H9 (cell line): Measurements from ENCODE around the gene QDPR. TPM values are rescaled to one million over a fixed set of nuclear protein-coding genes. Genes with fewer than 3 reads are reported as not detected.

Experiments
- DNase-seq: peaks from one replicate; pipeline ENCODE4 v3.0.0-alpha.2; 2017
- H2AFZ ChIP-seq: one replicate; pipeline ENCODE4 v1.6.1; 2013; ENCODE audit warnings: mild to moderate bottlenecking, low read length, control low read depth, moderate library complexity
- H2AK5ac ChIP-seq: 2 replicates; pipeline ENCODE4 v1.6.1; 2013; ENCODE audit warnings: low read length, control low read depth, mixed read lengths; ENCODE audit not compliant: insufficient read length
- H2BK120ac ChIP-seq: one replicate; pipeline ENCODE4 v1.6.1; 2013; ENCODE audit warnings: low read depth, mild to moderate bottlenecking, low read length, control low read depth, inconsistent platforms; ENCODE audit not compliant: poor library complexity, severe bottlenecking
- H2BK12ac ChIP-seq: 2 replicates; pipeline ENCODE4 v1.6.1; 2013; ENCODE audit warnings: low read length, control low read depth, mixed read lengths, low read depth; ENCODE audit not compliant: insufficient read length
- H2BK15ac ChIP-seq: 2 replicates; pipeline ENCODE4 v1.6.1; 2013; ENCODE audit warnings: low read depth, low read length, control low read depth
- H2BK20ac ChIP-seq: one replicate; pipeline ENCODE4 v1.6.1; 2013; ENCODE audit warnings: low read depth, mild to moderate bottlenecking, low read length, control low read depth, inconsistent platforms; ENCODE audit not compliant: poor library complexity, severe bottlenecking
- H2BK5ac ChIP-seq: 2 replicates; pipeline ENCODE4 v1.6.1; 2013; ENCODE audit warnings: low read length, control low read depth, mixed read lengths; ENCODE audit not compliant: insufficient read length
- H3K14ac ChIP-seq: 2 replicates; pipeline ENCODE4 v1.6.1; 2013; ENCODE audit warnings: low read length, control low read depth; ENCODE audit not compliant: insufficient read depth
- H3K18ac ChIP-seq: 2 replicates; pipeline ENCODE4 v1.6.1; 2013; ENCODE audit warnings: low read depth, mild to moderate bottlenecking, mixed read lengths, low read length, control low read depth; ENCODE audit not compliant: insufficient read length
- H3K23ac ChIP-seq: 2 replicates; pipeline ENCODE4 v1.6.1; 2013; ENCODE audit warnings: low read length, control low read depth, mixed read lengths, low read depth; ENCODE audit not compliant: insufficient read length
- H3K23me2 ChIP-seq: 2 replicates; pipeline ENCODE4 v1.6.1; 2013; ENCODE audit warnings: low read depth, mild to moderate bottlenecking, mixed read lengths, low read length, control low read depth; ENCODE audit not compliant: insufficient read length, poor library complexity, severe bottlenecking
- H3K27ac ChIP-seq: 2 replicates; pipeline ENCODE4 v1.5.1; 2013; ENCODE audit warnings: low read length, control low read depth, mixed read lengths, low read depth; ENCODE audit not compliant: insufficient read length
- H3K27me3 ChIP-seq: 2 replicates; pipeline ENCODE4 v1.6.1; 2013; ENCODE audit warnings: low read length, control low read depth, inconsistent platforms; ENCODE audit not compliant: insufficient read depth
- H3K4ac ChIP-seq: 2 replicates; pipeline ENCODE4 v1.6.1; 2013; ENCODE audit warnings: low read depth, mild to moderate bottlenecking, control low read depth, inconsistent platforms, low read length, moderate library complexity
- H3K4me1 ChIP-seq: 2 replicates; pipeline ENCODE4 v1.6.1; 2013; ENCODE audit warnings: low read length, control low read depth, inconsistent platforms; ENCODE audit not compliant: insufficient read depth
- H3K4me2 ChIP-seq: 2 replicates; pipeline ENCODE4 v1.6.1; 2013; ENCODE audit warnings: low read length, control low read depth, mixed read lengths; ENCODE audit not compliant: insufficient read length, insufficient read depth
- H3K56ac ChIP-seq: 2 replicates; pipeline ENCODE4 v1.6.1; 2013; ENCODE audit warnings: low read depth, mild to moderate bottlenecking, mixed read lengths, low read length, control low read depth; ENCODE audit not compliant: insufficient read length
- H3K79me1 ChIP-seq: 2 replicates; pipeline ENCODE4 v1.6.1; 2013; ENCODE audit warnings: low read depth, mild to moderate bottlenecking, moderate library complexity, low read length, control low read depth, inconsistent platforms; ENCODE audit not compliant: insufficient read depth, poor library complexity, severe bottlenecking
- H3K79me2 ChIP-seq: 2 replicates; pipeline ENCODE4 v1.6.1; 2013; ENCODE audit warnings: low read length, control low read depth, inconsistent platforms; ENCODE audit not compliant: insufficient read depth
- H3K9ac ChIP-seq: 2 replicates; pipeline ENCODE4 v1.6.1; 2013; ENCODE audit warnings: low read length, control low read depth, mixed read lengths; ENCODE audit not compliant: insufficient read length; ENCODE audit errors: extremely low read depth
- H3K9me3 ChIP-seq: one replicate; pipeline ENCODE4 v1.6.1; 2013; ENCODE audit warnings: low read depth, low read length, inconsistent platforms; ENCODE audit not compliant: control insufficient read depth
- H3T11ph ChIP-seq: one replicate; pipeline ENCODE4 v1.6.1; 2013; ENCODE audit warnings: mild to moderate bottlenecking, low read length, control low read depth, inconsistent platforms
- H4K20me1 ChIP-seq: one replicate; pipeline ENCODE4 v1.6.1; 2013; ENCODE audit not compliant: control insufficient read depth, insufficient read length, insufficient read depth
- H4K5ac ChIP-seq: 2 replicates; pipeline ENCODE4 v1.6.1; 2013; ENCODE audit warnings: low read depth, mild to moderate bottlenecking, mixed read lengths, low read length, control low read depth; ENCODE audit not compliant: insufficient read length
- H4K8ac ChIP-seq: replicated peaks from 2 replicates; pipeline ENCODE4 v1.6.1; 2013; ENCODE audit warnings: low read length, control low read depth, mixed read lengths, low read depth; ENCODE audit not compliant: insufficient read length
- H4K91ac ChIP-seq: 2 replicates; pipeline ENCODE4 v1.6.1; 2013; ENCODE audit warnings: low read depth, mild to moderate bottlenecking, moderate library complexity, mixed read lengths, low read length, control low read depth; ENCODE audit not compliant: insufficient read length
- H3K27ac Mint-ChIP-seq, 3 experiments: 2 replicates in 2 of 3; 3 replicates in 1 of 3; pipeline ENCODE4 v1.8.0; 2020 to 2021; ENCODE audit warnings: mixed read lengths in 3 of 3, mild to moderate bottlenecking in 1 of 3, moderate library complexity in 1 of 3
- H3K27me3 Mint-ChIP-seq: 2 replicates; pipeline ENCODE4 v1.8.0; 2021; ENCODE audit warnings: low read depth, mild to moderate bottlenecking, moderate library complexity, mixed read lengths
- H3K36me3 Mint-ChIP-seq, 3 experiments: 2 replicates in 2 of 3; 3 replicates in 1 of 3; pipeline ENCODE4 v1.8.0; 2020 to 2021; ENCODE audit warnings: low read depth in 3 of 3, mixed read lengths in 3 of 3; ENCODE audit not compliant: insufficient read depth in 1 of 3
- H3K4me1 Mint-ChIP-seq, 2 experiments: 2 replicates each; pipeline ENCODE4 v1.8.0; 2020; ENCODE audit warnings: mixed read lengths in 2 of 2
- H3K4me3 Mint-ChIP-seq, 2 experiments: 2 replicates in 1 of 2; 3 replicates in 1 of 2; pipeline ENCODE4 v1.8.0; 2020 to 2021; ENCODE audit warnings: mild to moderate bottlenecking in 2 of 2, mixed read lengths in 2 of 2, moderate library complexity in 1 of 2
- H3K9me3 Mint-ChIP-seq, 2 experiments: 2 replicates in 1 of 2; 3 replicates in 1 of 2; pipeline ENCODE4 v1.8.0; 2020; ENCODE audit warnings: mild to moderate bottlenecking in 2 of 2, mixed read lengths in 2 of 2, moderate library complexity in 1 of 2
- WGBS: extraction: QIAGEN DNeasy Blood & Tissue Kit; methylation state at CpG from one replicate; pipeline ENCODE4 v1.1.7; 2013; ENCODE audit warnings: missing lambda C conversion rate, low lambda C conversion rate, mixed read lengths; ENCODE audit not compliant: insufficient read length; ENCODE audit errors: extremely low coverage; 5-methylcytosine and 5-hydroxymethylcytosine counted together
- total RNA-seq: library from RNA; stranded (reverse); gene quantifications from 2 replicates; pipeline ENCODE4 v1.2.1, GENCODE V29; 2021
- TF ChIP-seq, protein P1 (sequence below): fragments of 200-600 bp; sonication (generic); conservative IDR thresholded peaks from 3 replicates; pipeline ENCODE4 v1.8.0; 2021; ENCODE audit warnings: antibody characterized with exemption, mild to moderate bottlenecking

QDPR gene
- total RNA-seq, 1 experiment from 2014 or later, result 23.5 TPM

DNA sequence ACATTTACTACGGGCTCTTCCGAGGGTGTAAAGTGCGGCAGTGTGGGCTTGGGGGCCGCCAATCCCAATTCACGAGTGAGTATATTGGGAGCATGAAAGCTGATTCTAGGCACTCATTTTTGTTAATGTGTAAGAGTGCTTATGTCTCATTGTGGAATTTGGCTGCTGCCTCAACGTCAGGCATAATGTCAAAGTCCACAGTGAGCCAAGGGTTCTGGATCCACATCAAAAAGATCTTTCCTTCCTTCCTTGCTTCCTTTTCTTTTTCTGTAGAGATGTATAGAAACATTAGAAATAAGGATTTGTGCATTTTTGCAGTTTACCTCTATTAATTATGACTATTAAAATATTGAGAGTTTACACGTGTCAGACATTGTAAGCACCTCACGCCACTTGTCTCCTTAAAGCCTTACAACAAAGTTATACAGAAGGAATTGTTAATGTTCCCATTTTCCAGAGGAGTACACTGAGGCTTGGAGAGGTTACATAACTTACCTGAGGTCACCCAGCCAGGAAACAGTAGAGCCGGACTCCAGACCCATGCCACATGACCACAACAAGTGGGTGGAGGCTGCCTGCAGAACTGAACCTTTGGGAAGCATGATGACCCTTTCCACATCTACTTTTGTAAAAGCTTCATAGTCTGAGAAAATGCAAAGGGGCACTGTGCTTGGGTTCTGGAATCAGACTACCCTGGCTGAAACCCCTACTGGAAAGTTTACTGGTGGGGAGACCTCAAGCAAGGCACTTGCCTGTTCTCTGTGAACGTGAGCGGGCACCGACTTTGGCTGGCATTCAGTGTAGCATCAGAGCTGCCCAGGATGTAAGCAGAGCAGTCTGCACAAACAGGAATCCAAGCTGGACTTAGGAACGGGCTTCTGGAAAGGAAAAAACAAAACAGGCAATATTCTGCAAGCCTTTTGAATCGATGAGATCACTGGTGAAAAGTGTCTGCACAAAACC lies 3.8 kb upstream of the QDPR start:
- DNase-seq, result no peak
- Histone ChIP-seq H3K18ac (no peak overlapping the region), H4K5ac (no peak overlapping the region), H3K4ac (no peak overlapping the region), H2BK20ac (no peak overlapping the region), H3K4me1 (peaks cover 5% of the 10 kb centered on the region; the same call in 1 of the 2 replicates), H2AFZ (no peak overlapping the region), H2BK5ac (no peak overlapping the region), H3K56ac (no peak overlapping the region), H2BK12ac (no peak overlapping the region), H3K14ac (no peak overlapping the region), H4K8ac (no peak overlapping the region), H3K23me2 (peaks cover 12% of the 10 kb centered on the region), H4K20me1 (no peaks in the 10 kb centered on the region), H3K79me1 (no peaks in the 10 kb centered on the region), H2AK5ac (no peak overlapping the region), H3K79me2 (no peaks in the 10 kb centered on the region), H3T11ph (no peak overlapping the region), H3K4me2 (no peak overlapping the region), H3K23ac (no peak overlapping the region), H3K27ac (no peak overlapping the region), H3K9ac (no peak overlapping the region), H3K27me3 (no peaks in the 10 kb centered on the region), H4K91ac (no peak overlapping the region), H2BK15ac (no peak overlapping the region), H2BK120ac (no peak overlapping the region), H3K9me3 (no peaks in the 10 kb centered on the region)
- no CpG with 5 or more reads among the region's 14 CpGs for WGBS
- peaks cover 61% of the 10 kb centered on the region for H3K27me3 Mint-ChIP-seq
- H3K27ac Mint-ChIP-seq, result no peak overlapping the region
- TF ChIP-seq, protein P1, sequence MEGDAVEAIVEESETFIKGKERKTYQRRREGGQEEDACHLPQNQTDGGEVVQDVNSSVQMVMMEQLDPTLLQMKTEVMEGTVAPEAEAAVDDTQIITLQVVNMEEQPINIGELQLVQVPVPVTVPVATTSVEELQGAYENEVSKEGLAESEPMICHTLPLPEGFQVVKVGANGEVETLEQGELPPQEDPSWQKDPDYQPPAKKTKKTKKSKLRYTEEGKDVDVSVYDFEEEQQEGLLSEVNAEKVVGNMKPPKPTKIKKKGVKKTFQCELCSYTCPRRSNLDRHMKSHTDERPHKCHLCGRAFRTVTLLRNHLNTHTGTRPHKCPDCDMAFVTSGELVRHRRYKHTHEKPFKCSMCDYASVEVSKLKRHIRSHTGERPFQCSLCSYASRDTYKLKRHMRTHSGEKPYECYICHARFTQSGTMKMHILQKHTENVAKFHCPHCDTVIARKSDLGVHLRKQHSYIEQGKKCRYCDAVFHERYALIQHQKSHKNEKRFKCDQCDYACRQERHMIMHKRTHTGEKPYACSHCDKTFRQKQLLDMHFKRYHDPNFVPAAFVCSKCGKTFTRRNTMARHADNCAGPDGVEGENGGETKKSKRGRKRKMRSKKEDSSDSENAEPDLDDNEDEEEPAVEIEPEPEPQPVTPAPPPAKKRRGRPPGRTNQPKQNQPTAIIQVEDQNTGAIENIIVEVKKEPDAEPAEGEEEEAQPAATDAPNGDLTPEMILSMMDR, result no peak
- H3K36me3 Mint-ChIP-seq, result peaks cover 0 to under 1% (median 0%) of the 10 kb centered on the region in 3 experiments; a peak in 1 of 7 replicates
- no peak overlapping the region for H3K4me3 Mint-ChIP-seq
- no peaks in the 10 kb centered on the region; a peak in 1 of 5 replicates for H3K9me3 Mint-ChIP-seq
- H3K4me1 Mint-ChIP-seq, result peaks cover 55 to 56% of the 10 kb centered on the region in 2 experiments
